Stimulated activated CD8-positive, alpha-beta memory T cell treated with anti-CD3 and anti-CD28 coated beads, Interleukin-4, amount 100 ng/mL, for 1 hour (primary cell): Measurements from ENCODE around the gene TTC9C.
"Not testable (repeated sequence)": the region's sequence is repeated elsewhere in the genome, so short reads cannot be mapped to it uniquely, and the experiment has no call there.

Source experiments
- DNase-seq, 2 donors: peaks; one replicate each; pipeline ENCODE4 v3.0.0-alpha.2; 2020; ENCODE audit warnings: low read depth in 2 of 2, low spot score in 1 of 2

TTC9C gene

DNA sequence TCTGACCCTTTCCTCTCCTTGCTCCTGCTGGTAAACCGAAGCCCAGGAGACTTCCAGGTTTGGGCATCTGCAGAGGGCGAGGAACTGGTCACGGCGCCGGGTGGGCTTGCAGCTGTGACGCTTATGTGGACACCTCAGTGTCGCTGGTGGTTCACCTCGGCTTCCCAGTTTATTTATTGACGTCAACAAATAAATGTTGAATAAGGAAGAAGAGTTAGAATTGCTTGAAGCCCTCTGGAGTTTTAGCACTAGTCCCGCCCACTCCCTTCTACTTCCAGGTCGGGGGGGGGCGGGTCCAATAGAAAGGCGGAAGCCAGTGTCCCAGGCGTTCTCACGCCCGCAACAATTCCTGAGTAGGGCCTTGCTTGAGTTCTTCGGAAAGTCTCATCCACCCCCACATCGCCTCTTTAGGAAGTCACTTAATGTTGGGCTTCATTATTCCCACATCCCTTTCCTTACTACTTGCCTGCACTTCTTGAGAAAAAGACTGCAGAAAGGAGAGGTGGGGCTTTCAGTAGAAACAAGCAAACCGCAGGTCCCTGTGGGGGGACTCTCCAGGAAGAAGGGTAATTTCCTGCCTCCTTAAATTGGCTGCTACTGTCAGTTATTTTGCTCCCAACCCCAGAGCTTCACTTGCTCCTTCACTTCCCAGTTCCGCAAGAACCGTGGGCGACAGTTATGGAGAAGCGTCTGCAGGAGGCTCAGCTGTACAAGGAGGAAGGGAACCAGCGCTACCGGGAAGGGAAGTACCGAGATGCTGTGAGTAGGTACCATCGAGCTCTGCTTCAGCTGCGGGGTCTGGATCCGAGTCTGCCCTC lies at the start of gene TTC9C:
Gene TTC9C (plus strand): TSS at position 316 of the 818 bp plus-strand sequence. CDS start 363 bp downstream, at position 679.
- peak; percentile 60 to 76 for DNase-seq

GRCh38 chr11:62678770-62679696 lies 49.3 kb upstream of the TTC9C start, which contains the start of gene UBXN1:
TSS of gene UBXN1 (minus strand) at chr11:62679073. CDS start at chr11:62678923, 150 bp downstream.
- peak; percentile 67 to 69 for DNase-seq

DNA sequence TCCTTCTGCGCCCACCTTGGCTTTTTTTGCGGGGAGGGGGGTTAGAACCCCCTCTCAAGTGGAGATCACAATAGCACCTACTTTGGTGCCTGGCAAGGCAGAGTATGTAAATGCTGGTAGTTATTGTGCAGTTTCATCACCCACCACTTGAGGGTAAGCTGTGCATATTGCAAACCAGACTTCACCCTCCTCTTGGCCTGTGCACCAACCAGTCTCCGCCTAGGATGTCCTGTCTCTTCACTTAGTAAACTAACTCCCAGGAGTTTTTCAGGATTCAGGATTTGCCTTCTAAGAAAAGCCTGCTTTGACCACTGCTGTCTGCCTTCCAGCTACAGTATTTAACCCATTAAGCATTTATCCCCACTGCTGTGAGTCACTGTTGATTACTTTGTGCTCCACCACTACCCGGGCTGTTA lies 47.5 kb upstream of the TTC9C start:
- DNase-seq: no peak

GRCh38 chr11:62682518-62682917 lies 45.8 kb upstream of the TTC9C start:
- no peak for DNase-seq

GRCh38 chr11:62687508-62688396 lies 40.5 kb upstream of the TTC9C start:
- no peak for DNase-seq

DNA sequence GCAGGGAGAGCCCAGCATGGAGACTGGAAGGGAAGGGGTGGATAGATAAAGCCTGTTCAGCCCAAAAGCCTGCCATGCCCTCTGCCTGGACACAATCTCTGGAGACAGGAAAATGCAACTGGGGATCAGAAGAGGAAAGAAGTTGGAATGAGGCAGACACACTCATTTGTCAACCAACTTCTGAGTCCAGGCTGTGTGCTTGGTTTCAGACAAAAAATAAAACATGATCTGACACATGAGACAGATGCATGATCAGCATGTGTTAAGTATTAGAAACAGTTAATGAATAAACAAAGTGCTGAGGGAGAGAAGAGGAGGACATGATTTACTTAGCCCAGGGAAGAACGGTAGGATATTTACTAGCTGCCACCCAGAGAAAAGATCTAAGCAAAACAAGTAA lies 39.8 kb upstream of the TTC9C start:
- no peak for DNase-seq

DNA sequence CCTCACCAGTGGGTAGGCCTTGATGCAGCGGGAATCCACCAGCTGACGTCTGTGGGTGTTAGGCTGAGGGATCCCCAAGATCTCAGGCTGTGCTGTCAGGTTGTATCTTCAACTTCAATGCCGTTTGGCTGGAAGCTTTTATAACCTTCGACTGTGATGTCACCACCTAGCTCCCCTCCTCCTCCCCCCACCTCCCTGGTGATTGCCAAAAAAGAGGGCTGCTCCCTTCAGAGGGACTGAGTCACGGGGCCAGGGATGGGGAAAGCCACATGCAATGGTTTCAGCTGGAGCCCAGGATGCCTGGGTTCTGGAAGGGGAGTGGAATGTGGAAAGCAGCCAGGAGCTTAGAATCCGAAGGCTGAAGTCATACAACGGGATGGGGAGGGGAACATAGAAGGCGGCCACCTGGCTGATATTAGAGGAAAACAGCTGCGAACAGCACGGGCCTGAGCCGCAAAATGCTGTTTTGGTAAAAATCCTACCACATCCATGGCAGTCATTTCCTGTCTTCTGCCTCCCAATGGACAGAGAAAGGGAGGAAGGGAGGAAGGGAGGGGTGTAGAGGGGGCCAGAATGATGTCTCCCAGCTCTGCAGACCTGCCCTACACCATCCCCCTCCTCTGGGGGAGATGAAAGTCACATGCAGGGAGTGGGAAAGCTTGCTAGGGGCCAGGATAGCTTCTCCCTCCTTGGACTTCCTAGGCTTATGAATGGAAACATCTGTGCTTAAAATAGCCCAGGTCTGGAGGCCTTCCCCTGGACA lies 38.7 kb upstream of the TTC9C start, which contains the start of gene LRRN4CL:
Gene LRRN4CL (minus strand): TSS at position 110 of the 763 bp plus-strand sequence. CDS start 1,022 bp downstream, outside the sequence.
- no peak for DNase-seq

DNA sequence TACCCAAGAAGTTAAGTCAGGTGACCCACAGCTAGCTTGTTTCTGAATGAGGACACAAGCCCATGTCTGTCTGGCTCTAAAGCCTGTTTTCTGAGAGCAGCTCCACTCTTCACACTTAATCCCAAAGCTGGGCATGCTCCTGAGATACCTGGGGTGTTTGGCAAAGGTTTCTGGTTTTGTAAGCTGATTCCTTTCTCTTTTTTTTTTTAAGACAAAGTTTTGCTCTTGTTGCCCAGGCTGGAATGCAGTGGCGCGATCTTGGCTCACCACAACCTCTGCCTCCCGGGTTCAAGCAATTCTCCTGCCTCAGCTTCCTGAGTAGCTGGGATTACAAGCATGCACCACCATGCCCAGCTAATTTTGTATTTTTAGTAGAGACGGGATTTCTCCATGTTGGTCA lies 34.7 kb upstream of the TTC9C start:
- not testable (repeated sequence) for DNase-seq

GRCh38 chr11:62694455-62695167 lies 33.7 kb upstream of the TTC9C start:
- peak; percentile 53 to 64 for DNase-seq

GRCh38 chr11:62702246-62702645 lies 26.0 kb upstream of the TTC9C start:
- DNase-seq: no peak

GRCh38 chr11:62703921-62704320 lies 24.4 kb upstream of the TTC9C start:
- not testable (repeated sequence) for DNase-seq

DNA sequence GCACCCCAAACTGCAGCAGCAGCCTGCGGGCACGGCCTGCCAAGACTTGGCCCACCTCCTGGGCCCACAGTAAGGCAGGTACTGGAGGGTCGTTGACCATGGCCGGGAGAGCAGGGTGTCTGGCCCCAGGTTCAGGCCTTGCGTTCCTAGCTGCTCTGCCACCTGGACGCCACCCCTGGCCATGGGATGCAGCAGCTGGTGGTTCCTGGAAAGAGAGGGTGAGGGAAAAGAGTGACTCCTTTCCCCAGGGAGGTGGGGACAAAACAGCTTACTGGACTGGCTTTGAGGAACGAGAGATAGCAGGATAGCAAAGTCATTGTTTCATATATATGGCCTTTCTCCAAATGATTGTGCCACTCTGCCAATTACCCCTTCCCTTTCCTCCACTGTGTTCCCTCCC lies 22.9 kb upstream of the TTC9C start:
- no peak for DNase-seq

DNA sequence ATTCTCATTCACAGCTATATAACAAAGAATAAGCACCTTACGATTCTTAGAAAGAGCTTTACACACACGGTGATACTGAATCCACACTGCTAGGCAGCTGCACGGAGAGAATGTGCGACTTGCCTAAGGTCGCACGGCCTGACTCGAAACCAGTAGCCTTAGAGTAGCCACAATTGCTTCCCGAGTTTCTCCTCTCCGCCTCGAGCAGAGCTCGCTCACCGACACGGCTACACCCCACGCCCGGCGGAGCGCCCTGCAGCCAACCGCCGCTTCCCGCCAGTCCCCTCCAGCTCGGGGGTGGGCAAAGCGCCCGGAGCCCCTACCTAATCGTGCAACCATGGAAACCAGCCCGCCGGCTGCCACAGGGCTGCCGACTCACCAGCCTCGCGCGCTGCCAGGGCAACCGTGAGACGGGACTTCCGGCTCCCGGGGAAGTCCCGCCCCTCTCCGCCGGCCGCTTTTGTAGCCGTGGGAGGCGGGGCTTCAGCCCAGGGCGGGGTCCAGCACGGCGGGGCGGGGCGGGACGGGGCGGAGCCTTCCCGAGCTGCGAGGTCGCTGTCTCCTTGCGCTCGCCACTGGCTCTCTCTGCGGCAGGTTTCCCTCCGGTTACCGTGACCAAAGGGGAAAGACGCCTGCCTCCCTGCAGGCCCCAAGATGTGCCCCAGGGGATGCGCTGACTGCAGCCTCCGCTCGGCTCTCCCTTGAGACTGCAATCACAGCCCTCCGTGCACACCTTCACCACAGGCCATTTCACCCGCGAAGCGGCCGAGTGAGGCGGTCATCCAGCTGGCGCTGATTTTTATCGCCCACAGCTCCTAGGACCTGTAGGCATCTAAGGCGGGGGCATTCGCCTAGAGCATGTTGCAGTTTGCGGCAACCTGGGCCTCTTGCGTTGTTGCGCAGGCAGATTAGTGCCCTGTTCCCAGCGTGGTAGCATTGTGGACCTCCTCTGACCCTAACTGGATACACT lies 22.1 kb upstream of the TTC9C start:
- peak; percentile 90 to 93 for DNase-seq

GRCh38 chr11:62706850-62707247 lies 21.4 kb upstream of the TTC9C start:
- no peak for DNase-seq

DNA sequence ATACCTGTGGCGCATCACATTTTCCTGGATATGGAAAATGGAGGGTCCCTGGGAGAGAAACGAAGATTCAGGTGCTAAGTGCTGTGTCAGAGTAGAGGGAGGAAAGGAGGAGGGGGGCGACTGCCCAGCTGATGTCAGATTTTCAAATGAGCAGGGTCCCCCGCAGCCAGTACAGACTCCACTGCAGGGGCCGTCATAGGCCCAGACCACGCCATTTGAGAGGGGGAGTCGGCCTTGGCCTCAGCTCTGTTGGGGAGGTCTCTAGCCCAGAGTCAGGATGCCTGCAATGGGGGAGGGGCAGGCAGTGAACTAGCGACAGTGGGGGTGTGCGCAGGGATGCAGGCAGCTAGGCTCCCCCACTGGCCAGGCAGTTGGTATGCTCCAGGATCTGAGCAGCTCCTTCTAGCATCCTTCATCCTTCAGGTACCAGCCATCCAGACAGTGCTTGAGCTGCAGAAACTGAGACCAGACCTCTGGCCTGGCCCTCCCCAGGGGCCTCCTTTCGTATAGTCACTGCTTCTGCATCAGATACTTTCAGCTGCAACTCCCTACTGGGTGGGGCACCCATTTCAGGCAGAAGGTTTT lies 20.9 kb upstream of the TTC9C start, which contains the start of the genes BSCL2 and GNG3:
Gene BSCL2 (minus strand): TSS at position 148 of the 585 bp plus-strand sequence. CDS start 229 bp downstream, outside the sequence.
Gene GNG3 (plus strand): TSS at position 400 of the 585 bp plus-strand sequence. CDS start 620 bp downstream, outside the sequence.
- no peak for DNase-seq

- DNase-seq: no peak
These were observed 19.9 kb upstream of the TTC9C start for GRCh38 chr11:62708392-62708791.

DNA sequence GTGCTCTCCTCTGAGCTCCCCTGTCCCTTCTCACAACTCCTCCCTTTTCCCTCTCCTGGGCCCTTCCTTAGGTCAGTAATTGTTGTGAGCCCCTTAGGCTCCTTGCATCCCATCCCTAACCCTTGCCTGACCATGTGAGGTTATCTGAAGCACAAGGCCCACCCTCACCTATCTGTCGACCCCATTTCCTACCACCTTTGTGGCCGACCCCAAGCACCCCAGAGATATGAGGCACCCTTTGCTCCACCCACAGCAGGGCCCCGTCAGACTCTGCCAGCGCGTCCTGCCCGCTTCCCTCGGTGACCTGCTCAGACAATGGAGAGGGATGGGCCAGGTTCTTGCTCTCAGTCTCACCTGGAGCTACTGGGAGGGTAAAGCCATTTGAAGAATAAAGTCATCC lies 19.5 kb upstream of the TTC9C start:
- DNase-seq: no peak
